ENCODE results near the gene BRINP3.

DNA sequence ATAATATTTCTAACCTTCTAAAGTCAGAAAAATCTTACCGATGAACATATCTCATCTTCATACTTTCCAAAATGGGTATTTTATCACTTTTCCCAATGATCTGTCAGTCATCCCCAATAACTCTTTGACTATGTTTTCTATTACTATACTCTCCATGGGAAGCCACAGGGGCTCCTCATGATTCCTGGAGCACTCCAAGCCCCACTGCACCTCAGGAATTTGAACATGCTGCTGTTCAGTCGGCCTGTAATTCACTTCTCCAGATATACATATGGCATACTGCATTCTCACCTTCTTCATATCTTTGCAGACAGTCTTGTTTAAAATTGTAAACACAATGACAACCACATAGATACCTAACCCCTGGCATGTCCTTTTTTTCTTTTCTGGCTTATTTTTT, 333.0 kb downstream of the BRINP3 start:
- TF ChIP-seq POLR2A (IDR thresholded peaks at IDR 0.05; ENCODE audit: low read depth, low read length) (no peak), POLR2AphosphoS5 (IDR thresholded peaks at IDR 0.05; ENCODE audit: low read depth, low read length) (no peak), SPI1 (IDR thresholded peaks at IDR 0.05; ENCODE audit: low read depth, low read length) (no peak), TAF1 (IDR thresholded peaks at IDR 0.05; ENCODE audit: low read depth, low read length) (no peak), POU2F2 (IDR thresholded peaks at IDR 0.05; ENCODE audit: low read depth, low read length) (no peak), PAX5 (IDR thresholded peaks at IDR 0.05; ENCODE audit: insufficient read depth, low read length, severe bottlenecking) (no peak)
